KOPT-K1 (cell line): ENCODE measurements around the gene NOX1.
"Not testable (repeated sequence)": the region's sequence is repeated elsewhere in the genome, so short reads cannot be mapped to it uniquely, and the experiment has no call there.

Experiments used
- H3K27ac ChIP-seq: fragments of 200-600 bp; sonication (generic); 2 replicates; pipeline ENCODE4 v1.5.1; 2016; ENCODE audit warnings: antibody characterized with exemption, mild to moderate bottlenecking, low read depth, low read length; ENCODE audit not compliant: poor library complexity, severe bottlenecking
- H3K36me3 ChIP-seq: fragments of 200-600 bp; sonication (generic); 2 replicates; pipeline ENCODE4 v1.5.1; 2017; ENCODE audit warnings: antibody characterized with exemption, mild to moderate bottlenecking, low read length, moderate library complexity; ENCODE audit not compliant: insufficient read depth
- H3K9me3 ChIP-seq: fragments of 200-600 bp; sonication (generic); 2 replicates; pipeline ENCODE4 v1.5.1; 2017; ENCODE audit warnings: antibody characterized with exemption, low read length, mild to moderate bottlenecking; ENCODE audit not compliant: insufficient read depth, poor library complexity, severe bottlenecking

The NOX1 gene

DNA sequence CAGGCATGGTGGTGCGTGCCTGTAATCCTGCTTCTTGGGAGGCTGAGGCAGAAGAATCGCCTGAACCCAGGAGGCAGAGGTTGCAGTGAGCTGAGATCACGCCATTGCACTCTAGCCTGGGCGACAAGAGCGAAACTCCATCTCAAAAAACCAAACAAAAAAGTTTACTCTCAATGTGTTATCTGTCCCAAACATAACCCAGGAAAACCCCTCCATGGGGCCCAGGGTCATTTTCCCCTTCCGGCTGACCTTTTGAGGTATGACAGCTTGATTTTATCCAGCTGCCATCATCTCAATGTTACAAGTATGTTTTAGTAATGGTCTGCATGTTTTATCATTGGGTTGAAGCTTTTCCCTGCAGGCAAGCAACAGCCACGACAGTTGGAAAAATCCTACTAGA is 77.8 kb downstream of the NOX1 start:
- H3K36me3 ChIP-seq, H3K9me3 ChIP-seq, H3K27ac ChIP-seq: not testable (repeated sequence)
